ENCODE measurements around the gene PTPRA.

- TF ChIP-seq POLR2A (IDR thresholded peaks at IDR 0.05; ENCODE audit: low read depth, low read length) (no peak), POLR2AphosphoS5 (IDR thresholded peaks at IDR 0.05; ENCODE audit: low read depth, low read length) (no peak)
These were observed 100.3 kb downstream of the PTPRA start for GRCh38 chr20:2973574-2973973.

All from GM12892 (cell line).